Loucy (cell line): ENCODE data around the gene BACE2.

Experiments
- H2AFZ ChIP-seq: fragments of 200-600 bp; sonication (generic); 2 replicates; pipeline ENCODE4 v1.6.0; 2016; ENCODE audit warnings: antibody characterized with exemption, mild to moderate bottlenecking, low read length, moderate library complexity
- H3F3A ChIP-seq: fragments of 200-600 bp; 2 replicates; pipeline ENCODE4 v1.6.0; 2016; ENCODE audit warnings: antibody characterized with exemption, low read depth, mild to moderate bottlenecking
- H3K27me3 ChIP-seq: fragments of 200-600 bp; sonication (generic); 2 replicates; pipeline ENCODE4 v1.6.1; 2014; ENCODE audit warnings: low read length, mild to moderate bottlenecking; ENCODE audit not compliant: insufficient read depth, poor library complexity, severe bottlenecking
- H3K36me3 ChIP-seq: fragments of 200-600 bp; sonication (generic); 2 replicates; pipeline ENCODE4 v1.6.1; 2016; ENCODE audit warnings: low read length; ENCODE audit not compliant: insufficient read depth
- H3K4me1 ChIP-seq: fragments of 200-600 bp; sonication (generic); 2 replicates; pipeline ENCODE4 v1.5.1; 2014; ENCODE audit warnings: low read length, mild to moderate bottlenecking; ENCODE audit not compliant: insufficient read depth, poor library complexity, severe bottlenecking
- H3K4me2 ChIP-seq: fragments of 200-600 bp; sonication (generic); 2 replicates; pipeline ENCODE4 v1.6.0; 2014; ENCODE audit warnings: antibody characterized with exemption, low read length, low read depth, mild to moderate bottlenecking; ENCODE audit not compliant: poor library complexity, severe bottlenecking
- H3K4me3 ChIP-seq: fragments of 200-600 bp; sonication (generic); 2 replicates; pipeline ENCODE4 v1.5.1; 2014; ENCODE audit warnings: low read length, mild to moderate bottlenecking, mixed read lengths; ENCODE audit not compliant: poor library complexity, severe bottlenecking
- H3K79me2 ChIP-seq: fragments of 200-600 bp; sonication (generic); 2 replicates; pipeline ENCODE4 v1.6.1; 2014; ENCODE audit warnings: low read length; ENCODE audit not compliant: insufficient read depth
- H3K9ac ChIP-seq: fragments of 200-600 bp; sonication (generic); 2 replicates; pipeline ENCODE4 v1.6.0; 2014; ENCODE audit warnings: mild to moderate bottlenecking, low read depth, low read length, moderate library complexity; ENCODE audit not compliant: poor library complexity, severe bottlenecking
- H3K9me2 ChIP-seq: fragments of 200-600 bp; sonication (generic); replicated peaks from 2 replicates; pipeline ENCODE4 v1.6.1; 2016; ENCODE audit warnings: low read depth, low read length, mixed read lengths
- H3K9me3 ChIP-seq: fragments of 200-600 bp; sonication (generic); 2 replicates; pipeline ENCODE4 v1.6.1; 2014; ENCODE audit warnings: mild to moderate bottlenecking, antibody characterized with exemption, low read length, low read depth; ENCODE audit not compliant: insufficient read depth
- H4K20me1 ChIP-seq: fragments of 200-600 bp; sonication (generic); 2 replicates; pipeline ENCODE4 v1.6.0; 2014; ENCODE audit warnings: antibody characterized with exemption, low read length, mild to moderate bottlenecking; ENCODE audit not compliant: insufficient read depth, poor library complexity, severe bottlenecking
- EZH2phosphoT487 ChIP-seq: fragments of 200-600 bp; IDR thresholded peaks from 2 replicates; pipeline ENCODE4 v1.6.1; 2018; ENCODE audit warnings: antibody characterized with exemption, mild to moderate bottlenecking, moderate library complexity, borderline replicate concordance
- TF ChIP-seq, protein P1 (sequence below): fragments of 200-600 bp; sonication (generic); conservative IDR thresholded peaks from 2 replicates; pipeline ENCODE4 v1.5.1; 2014; ENCODE audit warnings: mild to moderate bottlenecking, antibody characterized with exemption, low read length

BACE2 gene

DNA sequence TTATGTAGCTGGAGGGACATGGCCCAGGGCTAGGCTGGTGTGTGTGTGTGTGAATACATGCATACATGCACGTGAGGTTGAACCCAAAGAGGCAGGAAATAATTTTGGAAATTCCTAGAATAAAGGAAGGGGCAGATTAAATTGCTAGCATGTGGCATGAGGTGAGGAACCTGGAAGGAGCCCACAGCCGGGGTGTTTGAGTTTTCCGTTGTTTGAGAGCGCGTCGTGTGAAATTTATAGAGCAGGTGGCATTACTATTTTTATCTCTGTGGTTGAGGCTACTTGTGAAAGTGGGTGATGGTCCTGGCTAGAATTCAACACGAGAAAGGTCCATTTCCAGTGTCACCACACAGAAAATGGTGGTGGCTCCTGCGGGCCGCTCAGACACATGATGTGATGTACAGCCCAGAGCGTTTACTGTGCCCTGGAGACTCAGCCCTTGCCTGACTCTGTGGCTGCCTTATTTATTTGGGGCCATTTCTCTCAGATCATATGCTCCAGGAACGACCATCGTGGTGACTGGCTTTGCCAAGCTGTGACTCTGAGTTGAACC lies 48.0 kb downstream of the BACE2 start:
- Histone ChIP-seq H3K9ac (no peak overlapping the region), H3K4me2 (no peak overlapping the region), H3K36me3 (no peaks in the 10 kb centered on the region), H3K4me3 (no peak overlapping the region), H3K27me3 (no peaks in the 10 kb centered on the region), H2AFZ (no peak overlapping the region), H3K79me2 (no peaks in the 10 kb centered on the region), H3F3A (no peaks in the 10 kb centered on the region), H3K4me1 (no peaks in the 10 kb centered on the region), H3K9me3 (no peaks in the 10 kb centered on the region), H3K9me2 (no peaks in the 10 kb centered on the region), H4K20me1 (no peaks in the 10 kb centered on the region)
- TF ChIP-seq EZH2phosphoT487 = no peak
- TF ChIP-seq, protein P1, sequence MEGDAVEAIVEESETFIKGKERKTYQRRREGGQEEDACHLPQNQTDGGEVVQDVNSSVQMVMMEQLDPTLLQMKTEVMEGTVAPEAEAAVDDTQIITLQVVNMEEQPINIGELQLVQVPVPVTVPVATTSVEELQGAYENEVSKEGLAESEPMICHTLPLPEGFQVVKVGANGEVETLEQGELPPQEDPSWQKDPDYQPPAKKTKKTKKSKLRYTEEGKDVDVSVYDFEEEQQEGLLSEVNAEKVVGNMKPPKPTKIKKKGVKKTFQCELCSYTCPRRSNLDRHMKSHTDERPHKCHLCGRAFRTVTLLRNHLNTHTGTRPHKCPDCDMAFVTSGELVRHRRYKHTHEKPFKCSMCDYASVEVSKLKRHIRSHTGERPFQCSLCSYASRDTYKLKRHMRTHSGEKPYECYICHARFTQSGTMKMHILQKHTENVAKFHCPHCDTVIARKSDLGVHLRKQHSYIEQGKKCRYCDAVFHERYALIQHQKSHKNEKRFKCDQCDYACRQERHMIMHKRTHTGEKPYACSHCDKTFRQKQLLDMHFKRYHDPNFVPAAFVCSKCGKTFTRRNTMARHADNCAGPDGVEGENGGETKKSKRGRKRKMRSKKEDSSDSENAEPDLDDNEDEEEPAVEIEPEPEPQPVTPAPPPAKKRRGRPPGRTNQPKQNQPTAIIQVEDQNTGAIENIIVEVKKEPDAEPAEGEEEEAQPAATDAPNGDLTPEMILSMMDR = no peak

DNA sequence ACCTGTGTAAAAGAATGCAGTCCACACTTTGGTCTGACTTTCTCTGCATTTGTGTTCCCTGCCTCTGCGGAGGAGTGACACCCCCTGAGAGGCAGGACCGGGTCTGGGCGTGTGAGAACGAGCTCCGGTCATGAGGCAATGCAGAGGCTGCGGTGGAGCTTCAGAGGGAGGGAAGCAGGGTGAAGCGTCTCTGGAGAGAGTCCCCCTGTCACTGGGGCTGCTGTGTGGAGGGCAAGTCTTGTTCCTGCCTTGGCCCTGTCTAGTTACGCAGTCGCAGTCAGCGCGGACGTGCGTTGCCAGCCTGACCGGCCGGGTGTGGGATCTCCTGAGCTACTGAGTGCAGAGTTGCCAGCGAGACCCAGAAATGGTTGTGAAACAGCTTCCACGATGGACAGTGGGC lies 48.5 kb downstream of the BACE2 start:
- TF ChIP-seq, protein P1 = no peak
- no peak for TF ChIP-seq EZH2phosphoT487
- H2AFZ ChIP-seq = no peak overlapping the region
- no peaks in the 10 kb centered on the region for H3K9me2 ChIP-seq
- H3K9ac ChIP-seq = no peak overlapping the region
- no peaks in the 10 kb centered on the region for H3K4me1 ChIP-seq
- no peak overlapping the region for H3K4me2 ChIP-seq
- H3K27me3 ChIP-seq = no peaks in the 10 kb centered on the region
- H3F3A ChIP-seq = no peaks in the 10 kb centered on the region
- H3K36me3 ChIP-seq = no peaks in the 10 kb centered on the region
- no peaks in the 10 kb centered on the region for H4K20me1 ChIP-seq
- no peaks in the 10 kb centered on the region for H3K79me2 ChIP-seq
- no peaks in the 10 kb centered on the region for H3K9me3 ChIP-seq
- H3K4me3 ChIP-seq = no peak overlapping the region

DNA sequence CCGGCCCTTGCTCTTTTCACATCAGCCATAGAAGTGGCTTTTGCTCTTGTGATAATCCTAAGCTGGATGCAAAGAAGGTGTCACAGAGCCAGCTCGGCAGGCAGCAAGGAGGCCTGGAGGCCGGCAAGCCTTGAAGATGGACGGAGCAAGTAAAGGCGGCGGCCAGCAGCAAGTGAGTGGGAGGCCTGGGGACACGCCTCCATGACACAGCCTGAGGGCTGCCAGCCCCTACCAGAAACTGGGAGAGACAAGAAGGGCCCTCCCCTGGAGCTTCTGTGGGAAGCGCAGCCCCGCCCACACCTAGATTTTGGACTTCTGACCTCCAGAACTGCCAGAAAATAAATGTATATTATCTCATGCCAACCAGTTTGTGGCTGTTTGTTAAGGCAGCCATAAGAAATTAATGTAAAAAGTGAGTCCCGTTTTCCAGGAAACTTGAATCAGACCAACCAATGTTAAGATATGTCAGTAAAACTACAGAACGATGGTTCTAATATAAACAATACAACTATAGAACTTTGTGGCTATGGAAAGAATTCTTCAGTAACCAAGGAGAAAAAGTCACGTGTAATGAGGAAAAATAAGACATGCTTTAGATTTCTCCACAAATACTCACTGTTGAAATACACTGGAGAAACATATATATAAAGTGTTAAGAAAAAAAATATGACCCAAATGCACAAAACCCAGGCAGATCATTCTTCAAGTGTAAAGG lies 49.9 kb downstream of the BACE2 start:
- Histone ChIP-seq H3K9ac (no peak overlapping the region), H3K4me1 (no peaks in the 10 kb centered on the region), H3K9me3 (no peaks in the 10 kb centered on the region), H3K79me2 (no peaks in the 10 kb centered on the region), H3K4me2 (no peak overlapping the region), H3K9me2 (no peaks in the 10 kb centered on the region), H3K4me3 (no peak overlapping the region), H3K36me3 (no peaks in the 10 kb centered on the region), H3K27me3 (no peaks in the 10 kb centered on the region), H3F3A (no peaks in the 10 kb centered on the region), H2AFZ (no peak overlapping the region), H4K20me1 (no peaks in the 10 kb centered on the region)
- TF ChIP-seq, protein P1 = no peak
- TF ChIP-seq EZH2phosphoT487 = no peak
